Esophagus muscularis mucosa (tissue), 3 donors: ENCODE measurements around the gene SPOCK1.

Experiments
- CTCF ChIP-seq, 3 experiments: fragments of 200-600 bp in 2 of 3; fragments of 450-650 bp in 1 of 3; sonication (generic) in 2 of 3; IDR thresholded peaks; one replicate each; pipeline ENCODE4 v1.5.1; 2017 to 2019; ENCODE audit warnings: antibody characterized with exemption in 3 of 3, mild to moderate bottlenecking in 2 of 3, moderate library complexity in 1 of 3
- POLR2A ChIP-seq: fragments of 450-650 bp; IDR thresholded peaks from one replicate; pipeline ENCODE4 v1.6.1; 2017; ENCODE audit warnings: antibody characterized with exemption, moderate library complexity, mild to moderate bottlenecking, low read depth

- TF ChIP-seq CTCF (IDR thresholded peaks at IDR 0.05) (no peak), POLR2A (no peak)
Observed at GRCh38 chr5:137172258-137172657, 326.9 kb downstream of the SPOCK1 start.
